K562 (cell line): ENCODE results near the gene KIAA0825. TPM values are rescaled to one million over a fixed set of nuclear protein-coding genes. Genes with fewer than 3 reads are reported as not detected.

Experiments used
- ATAC-seq: fragments of 200-7000 bp; cut with Tn5 transposase; 3 replicates; pipeline ENCODE4 v1.9.1; 2020; ENCODE audit warnings: moderate library complexity
- BruUV-seq: library from RNA; stranded (reverse); fragments of 400-500 nt; replicated peaks from 2 replicates; lab custom pipeline; 2021; lab: Mats Ljungman, UMichigan
- CTCF ChIA-PET: fragments of 300-600 bp; formaldehyde crosslinking; extraction: SDS; loops from one replicate; lab custom pipeline; 2021; ENCODE audit warnings: low intra/inter-chr PET ratio; lab: Yijun Ruan, JAX
- POLR2A ChIA-PET: fragments of 300-600, 350-650 bp; sonication (Branson Sonifier 250); formaldehyde crosslinking; extraction: SDS; loops from one replicate; lab custom pipeline; 2021; ENCODE audit warnings: antibody characterized with exemption, inconsistent platforms; lab: Yijun Ruan, JAX
- DNase-seq, 4 experiments: peaks; one replicate each; pipeline versions ENCODE4 v3.0.0 to v3.0.0-alpha.2; 2011 to 2018; ENCODE audit warnings: low spot score in 3 of 4, mixed read lengths in 3 of 4; ENCODE audit errors: extremely low read depth in 1 of 4
- FAIRE-seq: peaks from 2 replicates; lab custom pipeline; 2011; peaks lifted over from hg19 to GRCh38; lab: Jason Lieb, UNC
- H2AFZ ChIP-seq: 2 replicates; pipeline ENCODE4 v1.6.0; 2011; ENCODE audit warnings: low read depth, low read length, control low read depth, inconsistent platforms
- H3K27ac ChIP-seq: fragments of 200-600 bp; 3 replicates; pipeline ENCODE4 v1.8.0; 2011; ENCODE audit warnings: low read depth, mild to moderate bottlenecking, control low read depth, inconsistent platforms, low read length, moderate library complexity, mixed read lengths; ENCODE audit errors: extremely low read depth
- H3K27me3 ChIP-seq, 2 experiments: fragments of 300-600 bp in 1 of 2; 2 replicates in 1 of 2; 3 replicates in 1 of 2; pipeline versions ENCODE4 v1.6.0 to v1.8.0; 2011; ENCODE audit warnings: inconsistent platforms in 2 of 2, low read length in 2 of 2, mild to moderate bottlenecking in 1 of 2, mixed read lengths in 1 of 2, moderate library complexity in 1 of 2; ENCODE audit not compliant: control insufficient read depth in 2 of 2, insufficient read depth in 2 of 2
- H3K36me3 ChIP-seq: fragments of 300-600 bp; 3 replicates; pipeline ENCODE4 v1.8.0; 2011; ENCODE audit warnings: mild to moderate bottlenecking, low read length, inconsistent platforms; ENCODE audit not compliant: control insufficient read depth, insufficient read depth
- H3K4me1 ChIP-seq, 2 experiments: fragments of 200-600 bp in 1 of 2; replicated peaks in 1 of 2; 2 replicates in 1 of 2; 3 replicates in 1 of 2; pipeline versions ENCODE4 v1.5.1 to v1.8.0; 2011; ENCODE audit warnings: inconsistent platforms in 2 of 2, low read length in 2 of 2, mild to moderate bottlenecking in 1 of 2, mixed read lengths in 1 of 2, moderate library complexity in 1 of 2; ENCODE audit not compliant: control insufficient read depth in 2 of 2, insufficient read depth in 2 of 2
- H3K4me2 ChIP-seq: 2 replicates; pipeline ENCODE4 v1.6.1; 2011; ENCODE audit warnings: low read length, control low read depth, inconsistent platforms, mixed read lengths; ENCODE audit not compliant: insufficient read depth
- H3K4me3 ChIP-seq: fragments of 200-600 bp; sonication (generic), shearing (Covaris generic); 2 replicates; pipeline ENCODE4 v1.5.1; 2016; ENCODE audit warnings: control low read depth, inconsistent platforms
- H3K79me2 ChIP-seq: fragments of 200-600 bp; 3 replicates; pipeline ENCODE4 v1.8.0; 2011; ENCODE audit warnings: low read length, inconsistent platforms; ENCODE audit not compliant: control insufficient read depth, insufficient read depth
- H3K9ac ChIP-seq, 2 experiments: 2 replicates each; pipeline versions ENCODE4 v1.6.0 to v1.6.1; 2011; ENCODE audit warnings: low read depth in 2 of 2, low read length in 2 of 2, control low read depth in 1 of 2, inconsistent platforms in 1 of 2, mild to moderate bottlenecking in 1 of 2, mixed read lengths in 1 of 2; ENCODE audit not compliant: insufficient read depth in 1 of 2
- H3K9me1 ChIP-seq: one replicate; pipeline ENCODE4 v1.6.0; 2011; ENCODE audit warnings: inconsistent platforms, mild to moderate bottlenecking, low read length, moderate library complexity; ENCODE audit not compliant: control insufficient read depth, insufficient read depth
- H3K9me3 ChIP-seq: replicated peaks from 2 replicates; pipeline ENCODE4 v1.5.1; 2011; ENCODE audit warnings: low read depth, low read length, inconsistent platforms; ENCODE audit not compliant: control insufficient read depth, insufficient read depth
- H4K20me1 ChIP-seq: replicated peaks from 2 replicates; pipeline ENCODE4 v1.6.1; 2011; ENCODE audit warnings: low read length, inconsistent platforms, mixed read lengths; ENCODE audit not compliant: control insufficient read depth, insufficient read depth
- CAMTA2 ChIP-seq: fragments of 250-450 bp; sonication (Bioruptor Pico); conservative IDR thresholded peaks from 2 replicates; pipeline ENCODE4 v1.5.1; 2022
- CBX2 ChIP-seq: fragments of 200-600 bp; sonication (generic); IDR thresholded peaks from one replicate; pipeline ENCODE4 v1.6.1; 2012; ENCODE audit warnings: mild to moderate bottlenecking, low read length, inconsistent platforms; ENCODE audit not compliant: insufficient read depth, poor library complexity, severe bottlenecking
- DLX4 ChIP-seq: fragments of 250-450 bp; sonication (Bioruptor Pico); IDR thresholded peaks from 2 replicates; pipeline ENCODE4 v1.6.1; 2021; ENCODE audit warnings: mild to moderate bottlenecking
- HIVEP1 ChIP-seq: fragments of 250-450 bp; sonication (Bioruptor Pico); IDR thresholded peaks from 2 replicates; pipeline ENCODE4 v1.4.0; 2020; ENCODE audit warnings: mild to moderate bottlenecking
- MCM7 ChIP-seq, 2 experiments: fragments of 450-650 bp; IDR thresholded peaks; 2 replicates each; pipeline ENCODE4 v1.6.1; 2016 to 2018
- MTF1 ChIP-seq: fragments of 250-450 bp; sonication (Bioruptor Pico); IDR thresholded peaks from 2 replicates; pipeline ENCODE4 v1.9.0; 2021; ENCODE audit warnings: moderate library complexity, mild to moderate bottlenecking, inconsistent platforms, borderline replicate concordance
- NFE2L1 ChIP-seq: fragments of 450-650 bp; IDR thresholded peaks from 2 replicates; pipeline ENCODE4 v1.6.1; 2016; ENCODE audit warnings: missing genetic modification characterization, low read depth, mild to moderate bottlenecking, missing compliant biosample characterization, moderate library complexity, borderline replicate concordance
- PPARD ChIP-seq: fragments of 250-450 bp; sonication (Bioruptor Pico); IDR thresholded peaks from 2 replicates; pipeline ENCODE4 v1.8.0; 2022; ENCODE audit warnings: inconsistent platforms, mild to moderate bottlenecking, moderate library complexity
- TRIM25 ChIP-seq: fragments of 450-650 bp; IDR thresholded peaks from 2 replicates; pipeline ENCODE4 v1.7.0; 2016; ENCODE audit warnings: borderline replicate concordance
- U2AF1 ChIP-seq: fragments of 200-400 bp; formaldehyde crosslinking; optimal IDR thresholded peaks from 2 replicates; pipeline ENCODE3; 2017; ENCODE audit warnings: mild to moderate bottlenecking, low read depth, low read length, moderate library complexity
- USF2 ChIP-seq: sonication (generic); formaldehyde crosslinking; IDR thresholded peaks from 2 replicates; pipeline ENCODE4 v1.5.0; 2020; ENCODE audit warnings: missing genetic modification reagents
- ZNF551 ChIP-seq: fragments of 250-450 bp; sonication (Bioruptor Pico); IDR thresholded peaks from 2 replicates; pipeline ENCODE4 v1.5.0; 2021; ENCODE audit warnings: mild to moderate bottlenecking, moderate library complexity
- ZNF583 ChIP-seq: fragments of 250-450 bp; sonication (Bioruptor Pico); IDR thresholded peaks from 2 replicates; pipeline ENCODE4 v1.4.0; 2020
- ZSCAN29 ChIP-seq: fragments of 450-650 bp; IDR thresholded peaks from 2 replicates; pipeline ENCODE4 v1.6.1; 2017
- whole genome bisulfite sequencing: fragments of 100-300 bp; shearing (Covaris generic); methylation state at CpG from one replicate; pipeline ENCODE4 v1.1.6; 2016; ENCODE audit warnings: low coverage, mixed read lengths; ENCODE audit not compliant: insufficient coverage; ENCODE audit errors: missing lambda C conversion rate; 5-methylcytosine and 5-hydroxymethylcytosine counted together
- in situ Hi-C: fragments of 300-500 bp; cut with MboI; formaldehyde crosslinking; loops from 4 replicates; pipeline ENCODE4 v1.15.0; 2018; ENCODE audit warnings: inconsistent platforms, mixed read lengths
- intact Hi-C: fragments of 100-400 bp; cut with micrococcal nuclease; formaldehyde crosslinking; loops from 2 replicates; pipeline ENCODE4 v1.14.2; 2022
- polyA plus RNA-seq, 8 experiments: library from polyadenylated mRNA; depleted of rRNA in 4 of 8; stranded (reverse) in 5 of 8; unstranded in 3 of 8; fragments of >200 nt; fragmentation: Nextera tagmentation in 2 of 8; fragmentation: Illumina TruSeq in 1 of 8; extraction: Ambion mirVana in 2 of 8; extraction: Trizol in 1 of 8; gene quantifications; 2 replicates each; pipeline versions ENCODE4 v1.2.1 to v1.2.3, GENCODE V29; 2011 to 2014; ENCODE audit warnings: inconsistent platforms in 1 of 8, missing spikeins in 1 of 8
- total RNA-seq, 7 experiments: library from RNA; depleted of rRNA in 6 of 7; stranded (reverse); fragments of >200 nt in 6 of 7; fragmentation: Illumina TruSeq in 2 of 7; extraction: Trizol in 2 of 7; gene quantifications; 2 replicates each; pipeline versions ENCODE4 v1.2.1 to v1.2.3, GENCODE V29; 2011 to 2021; ENCODE audit warnings: low replicate concordance in 1 of 7
- TF ChIP-seq, protein P1 (sequence below): fragments of 250-450 bp; sonication (Bioruptor Pico); IDR thresholded peaks from 2 replicates; pipeline ENCODE4 v1.8.0; 2022; ENCODE audit warnings: moderate library complexity, mild to moderate bottlenecking, inconsistent platforms
- TF ChIP-seq, protein P2 (sequence below): fragments of 450-650 bp; IDR thresholded peaks from 2 replicates; pipeline ENCODE4 v1.7.1; 2018; ENCODE audit warnings: mild to moderate bottlenecking, low read depth; ENCODE audit not compliant: partially characterized antibody
- TF ChIP-seq, protein P3 (sequence below): fragments of 250-450 bp; sonication (Bioruptor Pico); IDR thresholded peaks from 2 replicates; pipeline ENCODE4 v1.8.0; 2021; ENCODE audit warnings: moderate library complexity, mild to moderate bottlenecking, inconsistent platforms

Gene KIAA0825
- total and polyA plus RNA-seq, 9 of the 15 experiments (the other 6 are each of a cell fraction or from before 2014, with no cell fraction given): 0.05 to 0.36 (median 0.16) TPM; not detected in 1

- Histone ChIP-seq H3K27ac (no peak overlapping the region), H3K27me3 (no peaks in the 10 kb centered on the region), H3K4me1 (no peaks in the 10 kb centered on the region), H3K79me2 (no peaks in the 10 kb centered on the region), H3K9me1 (no peaks in the 10 kb centered on the region), H3K36me3 (no peaks in the 10 kb centered on the region), H3K9ac (no peak overlapping the region), H3K4me2 (no peak overlapping the region), H4K20me1 (no peaks in the 10 kb centered on the region), H3K9me3 (no peaks in the 10 kb centered on the region), H2AFZ (no peak overlapping the region), H3K4me3 (no peak overlapping the region)
- intact Hi-C loops (no loop called here), in situ Hi-C loops (no loop called here)
- no peak for DNase-seq
- 0% methylated on average over 3 of the region's 3 CpGs for WGBS
- BruUV-seq: no TSS peak
- FAIRE-seq: no peak
- POLR2A ChIA-PET: no interaction called here
- CTCF ChIA-PET: no interaction called here
- no peak for ATAC-seq
- TF ChIP-seq, protein P1, sequence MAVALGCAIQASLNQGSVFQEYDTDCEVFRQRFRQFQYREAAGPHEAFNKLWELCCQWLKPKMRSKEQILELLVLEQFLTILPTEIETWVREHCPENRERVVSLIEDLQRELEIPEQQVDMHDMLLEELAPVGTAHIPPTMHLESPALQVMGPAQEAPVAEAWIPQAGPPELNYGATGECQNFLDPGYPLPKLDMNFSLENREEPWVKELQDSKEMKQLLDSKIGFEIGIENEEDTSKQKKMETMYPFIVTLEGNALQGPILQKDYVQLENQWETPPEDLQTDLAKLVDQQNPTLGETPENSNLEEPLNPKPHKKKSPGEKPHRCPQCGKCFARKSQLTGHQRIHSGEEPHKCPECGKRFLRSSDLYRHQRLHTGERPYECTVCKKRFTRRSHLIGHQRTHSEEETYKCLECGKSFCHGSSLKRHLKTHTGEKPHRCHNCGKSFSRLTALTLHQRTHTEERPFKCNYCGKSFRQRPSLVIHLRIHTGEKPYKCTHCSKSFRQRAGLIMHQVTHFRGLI: no peak
- no peak for TF ChIP-seq DLX4 (CRISPR knock-in tag)
- no peak for TF ChIP-seq ZNF583 (CRISPR knock-in tag)
- no peak for TF ChIP-seq MCM7 (IDR thresholded peaks at IDR 0.05)
- TF ChIP-seq, protein P2, sequence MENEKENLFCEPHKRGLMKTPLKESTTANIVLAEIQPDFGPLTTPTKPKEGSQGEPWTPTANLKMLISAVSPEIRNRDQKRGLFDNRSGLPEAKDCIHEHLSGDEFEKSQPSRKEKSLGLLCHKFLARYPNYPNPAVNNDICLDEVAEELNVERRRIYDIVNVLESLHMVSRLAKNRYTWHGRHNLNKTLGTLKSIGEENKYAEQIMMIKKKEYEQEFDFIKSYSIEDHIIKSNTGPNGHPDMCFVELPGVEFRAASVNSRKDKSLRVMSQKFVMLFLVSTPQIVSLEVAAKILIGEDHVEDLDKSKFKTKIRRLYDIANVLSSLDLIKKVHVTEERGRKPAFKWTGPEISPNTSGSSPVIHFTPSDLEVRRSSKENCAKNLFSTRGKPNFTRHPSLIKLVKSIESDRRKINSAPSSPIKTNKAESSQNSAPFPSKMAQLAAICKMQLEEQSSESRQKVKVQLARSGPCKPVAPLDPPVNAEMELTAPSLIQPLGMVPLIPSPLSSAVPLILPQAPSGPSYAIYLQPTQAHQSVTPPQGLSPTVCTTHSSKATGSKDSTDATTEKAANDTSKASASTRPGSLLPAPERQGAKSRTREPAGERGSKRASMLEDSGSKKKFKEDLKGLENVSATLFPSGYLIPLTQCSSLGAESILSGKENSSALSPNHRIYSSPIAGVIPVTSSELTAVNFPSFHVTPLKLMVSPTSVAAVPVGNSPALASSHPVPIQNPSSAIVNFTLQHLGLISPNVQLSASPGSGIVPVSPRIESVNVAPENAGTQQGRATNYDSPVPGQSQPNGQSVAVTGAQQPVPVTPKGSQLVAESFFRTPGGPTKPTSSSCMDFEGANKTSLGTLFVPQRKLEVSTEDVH: no peak
- TF ChIP-seq CAMTA2 (CRISPR knock-in tag): no peak
- TF ChIP-seq HIVEP1: no peak
- TF ChIP-seq, protein P3, sequence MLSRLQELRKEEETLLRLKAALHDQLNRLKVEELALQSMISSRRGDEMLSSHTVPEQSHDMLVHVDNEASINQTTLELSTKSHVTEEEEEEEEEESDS (CRISPR knock-in tag): no peak
- no peak for TF ChIP-seq MTF1 (CRISPR knock-in tag)
- TF ChIP-seq ZNF551: no peak
- TF ChIP-seq CBX2: no peak
- no peak for TF ChIP-seq U2AF1
- no peak for TF ChIP-seq ZSCAN29
- no peak for TF ChIP-seq TRIM25
- TF ChIP-seq NFE2L1 (tag): no peak
- TF ChIP-seq USF2 (CRISPR knock-in tag): no peak
- no peak for TF ChIP-seq PPARD (CRISPR knock-in tag)
These were observed 178.4 kb downstream of the KIAA0825 start for GRCh38 chr5:94440015-94440414.
